NCI-H1417 (cell line): Measurements from ENCODE around the gene C10orf120.

Source experiments
- DNase-seq, 3 experiments: peaks; one replicate each; lab custom pipeline; 2025; lab: John Stamatoyannopoulos, UW

The C10orf120 gene

GRCh38 chr10:122703483-122704448 is 4.1 kb upstream of the C10orf120 start:
- peak; percentile 11 to 63 (median 53) for DNase-seq

DNA sequence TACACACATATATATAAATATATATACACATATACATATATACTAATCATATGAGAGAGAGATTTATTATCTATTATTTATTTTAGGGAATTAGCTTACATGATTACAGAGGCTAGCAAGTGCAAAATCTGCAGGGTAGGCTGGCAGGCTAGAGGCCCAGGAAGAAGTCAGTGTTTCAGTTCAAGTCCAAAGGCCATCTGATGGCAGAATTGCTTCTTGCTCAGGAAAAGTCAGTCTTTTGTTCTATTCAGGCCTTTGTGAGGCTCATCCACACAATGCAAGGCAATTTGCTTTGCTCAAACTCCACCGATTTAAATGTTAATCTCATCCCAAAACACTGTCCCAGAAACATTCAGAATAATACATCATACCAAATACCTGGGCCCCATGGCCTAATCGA is 2.6 kb upstream of the C10orf120 start:
- no peak for DNase-seq

GRCh38 chr10:122701652-122702051 is 2.0 kb upstream of the C10orf120 start:
- DNase-seq, result no peak

DNA sequence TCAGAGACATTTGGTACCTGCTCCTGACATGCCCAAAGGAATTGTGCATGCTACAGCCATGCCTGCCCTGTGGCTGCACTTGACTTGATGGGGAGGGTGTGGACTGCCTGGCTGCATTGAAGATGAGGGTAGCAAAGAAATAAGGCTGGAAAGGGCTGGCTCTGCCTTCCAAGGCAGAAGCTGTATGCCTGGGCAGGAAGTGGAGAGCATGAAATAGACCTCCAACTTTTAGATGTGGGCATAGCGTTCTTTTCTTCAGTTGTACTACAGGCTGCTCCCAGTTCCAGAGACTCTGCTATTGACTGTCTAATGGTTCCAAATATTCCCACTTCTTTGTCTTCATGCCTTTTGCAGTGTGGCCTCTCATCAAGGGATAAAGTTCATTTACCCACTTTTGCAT is 3.0 kb downstream of the C10orf120 start:
- DNase-seq, result no peak

- DNase-seq, result no peak
Measured at GRCh38 chr10:122692744-122693143, 6.9 kb downstream of the C10orf120 start.

DNA sequence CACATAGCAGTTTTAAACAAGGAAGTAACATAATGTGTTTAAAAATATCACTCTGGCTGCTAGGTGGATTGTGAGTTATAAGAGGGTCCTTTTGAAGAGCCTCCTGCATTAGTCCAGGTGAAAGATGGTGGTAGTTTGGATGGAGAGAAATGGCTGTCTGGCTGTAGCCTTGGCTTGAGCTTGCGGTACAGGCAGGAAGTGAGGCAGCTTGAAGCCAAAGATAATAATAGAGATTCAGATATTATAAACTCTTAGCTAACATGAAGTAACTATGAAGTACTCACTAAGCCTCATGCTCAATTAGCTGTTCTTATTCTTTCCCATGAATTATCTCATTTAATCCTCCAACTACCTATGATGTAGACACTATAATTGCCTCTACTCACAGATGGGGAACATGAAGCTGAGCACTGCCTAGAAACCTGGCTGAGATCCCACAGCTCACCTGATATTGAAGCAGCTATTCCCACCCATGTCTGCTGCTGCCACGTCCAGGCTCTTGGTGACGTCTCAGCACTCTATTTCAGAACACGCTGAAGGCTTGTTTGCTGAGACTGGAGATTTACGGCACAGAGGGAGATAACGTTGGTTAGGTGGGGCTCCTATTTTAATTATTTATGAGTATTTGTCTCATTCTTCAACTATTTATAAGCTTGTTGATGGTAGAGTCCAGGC is 10.4 kb downstream of the C10orf120 start:
- DNase-seq, result no peak

DNA sequence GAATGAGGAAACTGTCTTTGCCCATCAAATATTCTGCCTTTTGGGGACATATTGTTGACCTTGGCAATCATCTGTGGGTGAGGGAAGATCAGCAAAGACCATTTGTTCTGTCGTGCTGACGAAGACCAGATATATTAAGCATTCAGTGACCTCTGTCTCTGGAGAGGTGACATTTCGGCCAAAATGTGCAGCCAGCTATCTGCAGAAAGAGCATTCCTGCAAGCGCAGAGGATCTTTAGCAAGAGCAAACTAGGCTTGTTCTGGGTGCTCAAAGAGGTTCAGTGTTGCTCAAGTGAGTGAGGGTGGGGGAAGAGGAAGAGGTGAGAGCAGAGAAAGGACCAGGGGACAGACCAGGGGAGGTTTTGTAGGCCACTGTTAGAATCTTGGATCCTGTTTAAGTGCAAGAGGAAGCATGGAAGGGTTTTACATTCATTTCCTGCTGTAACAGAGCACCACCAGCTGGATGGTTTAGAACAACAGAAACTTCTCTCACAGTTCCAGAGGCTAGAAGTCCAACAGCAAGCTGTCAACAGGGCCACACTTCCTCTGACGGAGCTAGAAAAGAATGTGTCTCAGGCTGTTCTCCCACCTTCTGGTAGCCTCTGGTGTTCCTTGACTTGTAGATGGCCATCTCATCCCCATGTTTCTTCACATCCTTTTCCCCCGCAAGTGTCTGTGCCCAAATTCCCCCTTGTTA is 11.2 kb downstream of the C10orf120 start:
- no peak for DNase-seq

- DNase-seq, result no peak
Measured at GRCh38 chr10:122682522-122682921, 17.1 kb downstream of the C10orf120 start.

- DNase-seq, result no peak
Measured at GRCh38 chr10:122678266-122678665, 21.4 kb downstream of the C10orf120 start.

- DNase-seq, result no peak
Measured at GRCh38 chr10:122675278-122675677, 24.4 kb downstream of the C10orf120 start.

DNA sequence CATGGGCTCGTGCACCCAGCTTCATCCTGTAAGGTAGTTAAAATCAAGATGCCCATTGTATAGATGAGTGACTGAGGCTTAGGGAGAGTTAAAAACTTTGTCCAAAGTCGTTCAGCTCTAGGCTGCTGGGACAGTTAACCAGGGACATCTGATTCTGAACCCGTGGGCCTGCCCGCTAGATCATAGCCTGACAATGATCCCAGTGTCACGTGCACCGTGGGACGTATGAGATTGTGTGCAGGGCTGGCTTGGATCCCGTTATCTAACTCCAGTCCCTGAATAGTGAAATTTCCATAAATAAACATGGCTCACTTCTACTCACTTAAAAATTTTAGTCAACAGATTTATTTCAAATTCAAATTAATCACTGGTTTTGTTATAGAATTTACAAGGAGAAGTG is 24.9 kb downstream of the C10orf120 start:
- no peak for DNase-seq

DNA sequence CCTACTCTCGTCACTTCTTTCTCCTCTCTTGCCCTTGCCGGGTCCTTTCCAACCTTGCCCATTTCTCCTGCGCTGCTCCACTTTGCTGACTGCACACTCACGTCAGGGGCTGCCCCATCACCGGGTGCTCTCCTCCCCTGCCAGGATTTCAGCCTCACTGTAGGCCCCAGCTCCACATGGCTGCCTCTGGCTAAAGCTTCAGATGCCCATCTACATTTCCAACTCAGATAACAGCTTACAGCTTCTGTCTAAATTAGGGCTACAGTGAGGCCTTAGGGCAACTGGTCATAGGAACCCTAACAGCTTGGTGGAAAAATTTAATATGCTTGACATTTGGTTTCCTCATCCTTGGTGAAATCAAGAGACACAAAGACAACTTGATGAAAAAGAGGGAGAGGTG is 25.9 kb downstream of the C10orf120 start:
- DNase-seq, result no peak

DNA sequence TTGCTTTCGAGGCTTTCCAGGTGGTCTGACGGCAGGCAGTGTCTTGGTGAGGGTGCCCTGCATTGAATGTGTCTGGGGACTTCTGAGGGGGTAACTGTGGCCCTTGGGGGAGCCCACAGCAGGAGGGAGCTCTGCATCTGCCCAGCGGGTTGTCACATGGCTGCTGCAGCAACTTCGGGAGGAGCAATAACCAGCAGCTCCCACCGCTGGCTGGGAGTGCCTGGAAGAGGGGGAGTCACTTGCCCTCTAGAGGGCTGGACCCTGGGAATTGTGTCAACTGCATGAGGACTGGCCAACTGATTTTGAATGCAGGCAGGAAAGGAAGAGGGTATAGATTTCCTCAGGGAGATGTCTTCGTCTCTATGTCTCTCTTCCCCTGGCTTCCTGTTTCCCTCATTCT is 26.4 kb downstream of the C10orf120 start:
- no peak for DNase-seq

DNA sequence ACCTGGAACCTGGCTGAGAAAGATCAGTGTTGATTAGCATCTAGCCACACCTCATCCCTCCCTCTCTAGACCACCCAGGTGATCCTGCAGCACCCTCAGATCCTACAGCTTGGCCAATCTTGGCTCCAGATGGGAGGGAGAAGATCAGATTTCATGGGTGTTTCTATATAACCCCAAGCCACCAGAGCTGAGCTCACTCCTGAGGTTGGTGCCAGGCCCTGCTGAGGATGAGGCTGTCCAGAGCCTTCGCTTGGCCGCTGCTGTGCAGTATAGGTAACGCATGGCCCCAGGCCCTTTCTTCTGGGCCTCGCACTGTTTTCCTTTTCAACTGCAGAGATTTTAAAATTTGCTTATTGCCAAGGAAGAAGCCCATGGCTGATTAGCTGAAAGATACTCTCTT is 27.0 kb downstream of the C10orf120 start:
- DNase-seq, result no peak

DNA sequence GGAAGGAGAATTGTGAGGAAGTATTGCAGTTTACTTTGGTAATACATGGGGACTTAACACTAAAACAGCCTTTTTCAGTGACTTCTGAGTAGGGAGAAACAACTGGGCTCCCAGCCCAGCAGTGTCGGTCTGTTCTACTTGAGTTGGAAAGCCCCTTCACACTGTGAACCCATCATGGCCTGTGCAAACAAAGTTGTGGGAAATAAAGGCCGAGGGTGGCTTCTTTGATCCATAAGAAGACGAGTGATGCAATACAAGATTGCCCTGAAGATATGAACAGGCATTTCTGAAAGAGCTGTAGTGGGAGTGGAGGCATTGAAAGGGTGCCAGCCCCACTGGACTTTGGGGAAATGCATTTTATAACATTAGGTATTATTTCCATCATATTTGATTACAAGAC is 28.3 kb downstream of the C10orf120 start:
- no peak for DNase-seq

- DNase-seq, result peak in 1 of 3 experiments; percentile 2
Measured at GRCh38 chr10:122669842-122670241, 29.8 kb downstream of the C10orf120 start.

GRCh38 chr10:122669045-122669444 is 30.6 kb downstream of the C10orf120 start:
- DNase-seq, result no peak

- no peak for DNase-seq
Measured at GRCh38 chr10:122665946-122666345, 33.7 kb downstream of the C10orf120 start.

- DNase-seq, result no peak
Measured at GRCh38 chr10:122665329-122665860, 34.3 kb downstream of the C10orf120 start.

- no peak for DNase-seq
Measured at GRCh38 chr10:122664501-122664900, 35.1 kb downstream of the C10orf120 start.

DNA sequence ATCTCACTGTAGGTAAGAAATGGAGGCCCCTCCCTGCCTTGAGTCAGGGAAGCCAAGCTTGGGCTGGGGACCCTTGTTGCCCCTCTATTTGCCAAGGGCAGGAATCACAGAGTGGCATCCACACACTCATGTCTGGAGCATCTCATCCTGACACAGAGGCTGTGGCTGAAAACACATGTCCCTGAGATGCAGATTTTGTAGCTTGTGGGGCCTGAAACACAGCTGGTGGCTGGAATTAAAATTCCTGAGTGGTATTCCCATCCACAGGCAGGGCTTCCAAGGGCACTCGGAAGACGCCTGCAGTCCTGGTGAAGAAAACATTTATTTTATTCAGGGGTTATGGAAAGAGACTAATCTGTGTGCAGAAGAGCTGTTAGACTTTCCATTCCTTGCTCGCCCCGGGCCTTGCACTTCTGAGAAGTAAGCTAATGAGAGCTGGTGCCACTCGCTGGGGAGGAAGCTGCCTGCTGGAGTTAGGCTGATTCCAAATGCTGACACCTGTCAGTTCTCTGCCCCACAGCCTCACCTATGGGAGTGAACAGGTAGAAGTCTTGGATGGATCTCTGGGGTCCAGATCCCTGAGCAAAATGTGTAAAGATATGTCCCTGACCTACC is 36.0 kb downstream of the C10orf120 start:
- no peak for DNase-seq

DNA sequence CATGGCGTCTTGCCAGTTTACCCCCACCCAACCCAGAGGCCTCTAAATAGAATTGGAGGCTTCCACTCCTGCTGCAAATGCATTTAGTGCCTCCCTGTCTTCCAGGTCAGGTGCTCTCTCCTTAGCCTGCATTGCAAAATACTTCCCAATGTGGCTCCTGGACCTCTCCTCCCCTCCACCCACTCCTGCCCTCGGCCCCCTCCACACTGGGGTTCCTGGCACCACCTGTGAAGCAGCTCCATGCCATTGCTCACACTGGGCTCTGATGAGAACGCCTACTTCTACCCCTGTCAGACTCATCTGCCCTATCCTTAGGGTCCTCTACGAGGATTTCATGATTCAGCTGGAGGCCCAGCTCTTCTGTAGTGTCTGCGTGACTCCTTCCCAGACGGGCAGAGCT is 37.4 kb downstream of the C10orf120 start:
- DNase-seq, result no peak
